CD4-positive, alpha-beta T cell treated with Interferon alpha-2 for 1 hour (primary cell): Measurements from ENCODE around the gene MDC1.
"Not testable (repeated sequence)": the region's sequence is repeated elsewhere in the genome, so short reads cannot be mapped to it uniquely, and the experiment has no call there.

Source experiments
- DNase-seq, 2 donors: peaks; one replicate each; pipeline ENCODE4 v3.0.0-alpha.2; 2020 to 2022

The MDC1 gene, protein sequence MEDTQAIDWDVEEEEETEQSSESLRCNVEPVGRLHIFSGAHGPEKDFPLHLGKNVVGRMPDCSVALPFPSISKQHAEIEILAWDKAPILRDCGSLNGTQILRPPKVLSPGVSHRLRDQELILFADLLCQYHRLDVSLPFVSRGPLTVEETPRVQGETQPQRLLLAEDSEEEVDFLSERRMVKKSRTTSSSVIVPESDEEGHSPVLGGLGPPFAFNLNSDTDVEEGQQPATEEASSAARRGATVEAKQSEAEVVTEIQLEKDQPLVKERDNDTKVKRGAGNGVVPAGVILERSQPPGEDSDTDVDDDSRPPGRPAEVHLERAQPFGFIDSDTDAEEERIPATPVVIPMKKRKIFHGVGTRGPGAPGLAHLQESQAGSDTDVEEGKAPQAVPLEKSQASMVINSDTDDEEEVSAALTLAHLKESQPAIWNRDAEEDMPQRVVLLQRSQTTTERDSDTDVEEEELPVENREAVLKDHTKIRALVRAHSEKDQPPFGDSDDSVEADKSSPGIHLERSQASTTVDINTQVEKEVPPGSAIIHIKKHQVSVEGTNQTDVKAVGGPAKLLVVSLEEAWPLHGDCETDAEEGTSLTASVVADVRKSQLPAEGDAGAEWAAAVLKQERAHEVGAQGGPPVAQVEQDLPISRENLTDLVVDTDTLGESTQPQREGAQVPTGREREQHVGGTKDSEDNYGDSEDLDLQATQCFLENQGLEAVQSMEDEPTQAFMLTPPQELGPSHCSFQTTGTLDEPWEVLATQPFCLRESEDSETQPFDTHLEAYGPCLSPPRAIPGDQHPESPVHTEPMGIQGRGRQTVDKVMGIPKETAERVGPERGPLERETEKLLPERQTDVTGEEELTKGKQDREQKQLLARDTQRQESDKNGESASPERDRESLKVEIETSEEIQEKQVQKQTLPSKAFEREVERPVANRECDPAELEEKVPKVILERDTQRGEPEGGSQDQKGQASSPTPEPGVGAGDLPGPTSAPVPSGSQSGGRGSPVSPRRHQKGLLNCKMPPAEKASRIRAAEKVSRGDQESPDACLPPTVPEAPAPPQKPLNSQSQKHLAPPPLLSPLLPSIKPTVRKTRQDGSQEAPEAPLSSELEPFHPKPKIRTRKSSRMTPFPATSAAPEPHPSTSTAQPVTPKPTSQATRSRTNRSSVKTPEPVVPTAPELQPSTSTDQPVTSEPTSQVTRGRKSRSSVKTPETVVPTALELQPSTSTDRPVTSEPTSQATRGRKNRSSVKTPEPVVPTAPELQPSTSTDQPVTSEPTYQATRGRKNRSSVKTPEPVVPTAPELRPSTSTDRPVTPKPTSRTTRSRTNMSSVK (N-terminal part only)

DNA sequence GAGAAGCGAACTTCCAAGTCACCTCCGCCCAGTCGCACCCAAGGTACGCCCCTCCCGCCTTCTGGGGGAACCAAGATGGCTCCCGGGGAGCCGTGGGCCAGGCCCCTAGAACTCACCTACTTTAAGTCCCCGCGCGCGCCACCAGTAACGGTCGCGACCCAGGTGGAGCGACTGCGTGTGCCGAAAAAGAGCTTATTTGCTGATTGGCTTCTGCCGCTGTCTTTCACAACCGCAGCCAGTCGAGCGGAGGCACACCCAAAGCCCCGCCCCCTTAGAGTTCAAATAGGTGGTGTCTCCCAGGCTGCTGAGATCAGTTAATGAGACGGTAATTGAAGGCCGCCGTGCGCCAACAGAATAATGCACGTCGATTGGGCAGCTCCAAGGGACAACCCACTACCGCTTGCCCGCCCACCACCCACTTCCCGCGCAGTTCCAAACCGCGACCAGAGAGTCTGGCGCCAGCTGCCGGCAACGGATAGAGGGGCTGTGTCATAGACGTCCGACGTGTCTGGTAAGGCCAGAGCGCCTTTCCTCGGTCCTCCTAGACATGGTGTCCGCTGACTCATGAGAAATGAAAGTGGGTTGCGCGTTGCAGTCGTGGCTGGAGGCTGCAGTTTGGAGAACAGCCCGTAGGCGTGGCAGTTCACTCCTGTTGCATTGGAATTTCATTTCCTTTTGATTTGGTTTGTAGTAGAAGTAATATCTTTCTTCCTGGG lies at the start of gene MDC1:
Gene MDC1, minus strand, starts transcription at position 153 of the 716 bp plus-strand sequence. CDS start 2,106 bp downstream, outside the sequence.
- DNase-seq = peak; percentile 100

DNA sequence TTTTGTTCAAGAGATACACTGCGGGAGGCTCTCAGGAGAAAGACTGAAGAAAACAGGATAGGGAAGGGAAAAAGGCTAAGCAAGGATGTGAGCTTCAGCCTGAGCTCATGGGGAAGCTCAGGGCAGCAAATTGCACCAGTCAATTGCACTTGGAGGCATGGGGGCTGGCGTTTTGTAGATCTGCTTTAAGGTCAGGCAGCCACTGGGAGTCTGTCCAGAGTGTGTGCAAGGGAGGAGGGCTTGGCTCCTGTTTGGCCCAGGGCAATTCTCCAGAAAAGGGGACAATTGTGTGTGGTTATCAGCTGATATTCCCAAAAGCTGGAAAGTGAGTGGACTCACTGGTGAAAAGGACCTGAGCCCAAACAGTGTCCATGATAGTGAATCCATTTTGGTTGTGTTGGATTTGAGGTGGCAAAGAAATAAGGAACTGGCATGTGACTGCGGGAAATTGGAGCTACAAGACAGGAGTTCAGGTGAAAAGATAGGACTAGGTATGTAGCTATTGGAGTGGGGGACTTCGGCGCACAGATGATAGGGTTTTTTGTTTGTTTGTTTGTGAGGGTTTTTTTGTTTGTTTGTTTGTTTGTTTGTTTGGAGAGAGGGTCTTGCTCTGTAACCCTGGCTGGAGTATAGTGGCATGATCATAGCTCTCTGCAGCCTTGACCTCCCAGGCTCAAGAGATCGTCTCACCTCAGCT lies 49.5 kb upstream of the MDC1 start:
- no peak for DNase-seq

DNA sequence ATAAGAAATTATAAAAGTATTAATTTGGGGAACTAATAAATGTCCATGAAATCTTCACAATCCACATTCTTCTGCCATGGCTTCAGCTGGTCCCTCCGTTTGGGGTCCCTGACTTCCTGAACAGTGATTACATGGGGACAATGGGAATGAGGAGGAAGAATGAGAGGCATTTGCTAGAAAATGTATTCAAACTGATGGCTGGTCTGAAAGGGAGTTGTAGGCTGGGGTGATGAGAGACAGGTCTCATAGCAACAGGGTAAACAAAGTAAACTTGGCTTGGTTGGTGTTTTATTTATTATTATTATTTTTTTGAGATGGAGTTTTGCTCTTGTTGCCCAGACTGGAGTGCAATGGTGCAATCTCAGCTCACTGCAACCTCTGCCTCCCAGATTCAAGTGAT lies 48.4 kb upstream of the MDC1 start:
- DNase-seq = not testable (repeated sequence)

DNA sequence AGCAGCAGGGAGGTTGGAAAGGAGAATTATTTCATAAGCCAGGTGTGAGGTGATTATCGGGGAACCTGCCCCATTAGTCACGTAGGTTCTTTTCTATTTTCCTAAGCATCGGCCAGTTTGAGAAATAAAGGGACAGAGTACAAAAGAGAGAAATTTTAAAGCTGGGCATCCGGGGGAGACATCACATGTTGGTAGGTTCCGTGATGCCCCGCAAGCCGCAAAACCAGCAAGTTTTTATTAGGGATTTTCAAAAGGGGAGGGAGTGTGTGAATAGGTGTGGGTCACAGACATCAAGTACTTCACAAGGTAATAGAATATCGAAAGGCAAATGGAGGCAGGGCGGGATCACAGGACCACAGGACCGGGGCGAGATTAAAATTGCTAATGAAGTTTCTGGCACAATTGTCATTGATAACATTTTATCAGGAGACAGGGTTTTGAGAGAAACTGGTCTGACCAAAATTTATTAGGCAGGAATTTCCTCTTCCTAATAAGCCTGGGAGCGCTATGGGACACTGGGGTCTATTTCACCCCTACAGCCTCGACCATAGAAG lies 47.5 kb upstream of the MDC1 start:
- not testable (repeated sequence) for DNase-seq

DNA sequence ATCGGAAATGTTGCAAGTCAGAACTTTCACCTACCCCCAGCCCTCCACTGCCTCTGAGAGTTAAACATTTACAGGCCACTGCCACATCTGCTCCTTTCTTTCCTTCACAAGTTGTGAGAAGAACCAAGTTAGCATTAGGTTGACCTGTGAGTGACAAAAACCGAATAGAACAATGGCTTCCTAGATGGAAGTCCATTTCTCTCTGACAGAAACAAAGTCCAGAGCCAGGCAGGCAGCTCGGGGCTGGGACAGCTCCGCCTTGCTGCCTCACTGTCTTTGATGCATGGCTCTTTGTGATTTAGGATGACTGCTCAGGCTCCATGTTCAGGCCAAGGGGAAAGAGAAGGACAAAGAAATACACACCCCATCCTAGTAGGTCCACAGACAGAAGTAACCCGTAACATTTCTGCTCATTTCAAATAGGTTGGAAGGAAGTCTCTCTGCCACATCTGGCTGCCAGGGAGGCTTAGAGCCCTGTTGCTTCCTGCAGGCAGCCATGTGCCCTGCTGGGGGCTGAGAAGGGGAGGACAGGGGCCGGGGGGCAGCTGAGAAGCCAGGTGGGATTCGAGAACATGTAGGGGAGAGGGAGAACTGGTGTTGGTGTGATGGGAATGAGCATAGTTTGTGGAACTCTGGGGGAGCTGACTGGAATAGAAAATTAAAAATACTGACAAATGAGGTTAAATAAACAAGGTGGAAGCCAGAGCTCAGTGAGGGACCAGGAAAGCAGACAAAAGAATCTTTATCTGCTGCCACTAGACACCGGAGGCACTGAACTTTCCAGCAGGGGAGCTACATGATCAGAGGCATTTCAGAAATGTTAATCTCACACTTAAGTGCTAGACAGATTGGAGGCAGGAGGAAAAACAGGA lies 46.8 kb upstream of the MDC1 start:
- DNase-seq = no peak

DNA sequence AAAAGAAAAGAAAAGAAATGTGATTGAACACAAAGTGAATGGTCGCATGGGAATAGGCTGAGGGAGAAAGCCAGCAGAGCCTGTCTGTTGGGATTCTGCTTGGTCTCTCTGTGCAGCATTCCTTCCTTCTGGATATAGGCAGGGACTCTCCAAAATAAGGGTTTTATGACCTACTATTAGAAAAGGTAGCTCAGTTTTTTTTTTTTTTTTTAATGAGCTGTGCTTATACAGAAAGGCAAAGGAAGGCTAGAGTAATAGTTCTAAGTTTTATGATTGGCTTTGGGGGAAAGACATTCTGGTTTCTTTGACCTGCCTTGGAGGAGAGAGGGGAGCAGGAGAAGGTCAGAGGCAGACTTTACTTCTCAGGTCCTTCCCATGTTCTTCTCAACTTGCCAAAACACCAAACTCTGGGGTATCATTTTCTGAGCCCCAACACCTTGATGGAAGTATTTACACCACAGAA lies 46.1 kb upstream of the MDC1 start:
- DNase-seq = no peak

DNA sequence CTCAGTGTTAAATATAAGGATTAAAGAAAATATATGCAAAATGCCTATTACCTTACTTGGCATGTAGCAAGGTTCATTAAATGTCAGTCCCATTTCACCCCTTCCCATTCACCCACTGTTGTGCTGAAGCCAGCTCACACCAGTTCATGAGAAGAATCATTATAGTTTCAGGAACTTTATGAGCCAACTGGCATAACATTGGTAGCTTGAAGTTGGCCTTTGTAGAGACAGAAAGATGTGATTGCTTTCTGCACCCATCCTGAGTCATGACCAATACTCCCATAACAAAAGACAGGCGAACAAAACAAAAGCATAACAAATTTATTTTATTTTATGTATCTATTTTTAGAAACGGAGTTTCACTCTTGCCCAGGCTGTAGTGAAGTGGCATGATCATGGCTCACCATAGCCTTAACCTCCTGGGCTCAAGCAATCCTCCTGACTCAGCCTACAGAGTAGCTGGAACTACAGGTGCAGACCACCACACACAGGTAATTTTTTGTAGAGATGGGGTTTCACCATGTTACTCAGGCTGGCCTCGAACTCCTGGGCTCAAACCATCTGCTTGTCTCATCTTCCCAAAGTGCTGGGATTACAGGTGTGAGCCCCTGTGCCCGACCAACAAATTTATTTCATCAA lies 44.8 kb upstream of the MDC1 start:
- no peak for DNase-seq

DNA sequence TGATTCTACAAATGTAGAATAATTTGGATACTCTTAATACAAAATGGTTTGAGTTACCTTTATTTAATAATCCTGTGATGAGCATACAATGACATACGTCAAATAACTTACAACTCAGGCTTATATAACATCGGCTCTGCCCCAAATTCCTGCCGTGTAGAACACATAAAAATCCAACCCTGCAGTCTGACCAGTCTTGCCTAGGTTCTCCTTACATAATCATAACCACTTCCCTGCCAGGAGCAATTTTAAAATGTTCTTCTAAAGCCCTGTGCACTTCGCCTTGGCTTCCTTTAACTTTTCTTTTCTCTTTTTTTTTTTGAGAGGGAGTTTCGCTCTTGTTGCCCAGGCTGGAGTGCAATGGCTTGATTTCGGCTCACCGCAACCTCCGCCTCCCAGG lies 43.5 kb upstream of the MDC1 start:
- DNase-seq = no peak

DNA sequence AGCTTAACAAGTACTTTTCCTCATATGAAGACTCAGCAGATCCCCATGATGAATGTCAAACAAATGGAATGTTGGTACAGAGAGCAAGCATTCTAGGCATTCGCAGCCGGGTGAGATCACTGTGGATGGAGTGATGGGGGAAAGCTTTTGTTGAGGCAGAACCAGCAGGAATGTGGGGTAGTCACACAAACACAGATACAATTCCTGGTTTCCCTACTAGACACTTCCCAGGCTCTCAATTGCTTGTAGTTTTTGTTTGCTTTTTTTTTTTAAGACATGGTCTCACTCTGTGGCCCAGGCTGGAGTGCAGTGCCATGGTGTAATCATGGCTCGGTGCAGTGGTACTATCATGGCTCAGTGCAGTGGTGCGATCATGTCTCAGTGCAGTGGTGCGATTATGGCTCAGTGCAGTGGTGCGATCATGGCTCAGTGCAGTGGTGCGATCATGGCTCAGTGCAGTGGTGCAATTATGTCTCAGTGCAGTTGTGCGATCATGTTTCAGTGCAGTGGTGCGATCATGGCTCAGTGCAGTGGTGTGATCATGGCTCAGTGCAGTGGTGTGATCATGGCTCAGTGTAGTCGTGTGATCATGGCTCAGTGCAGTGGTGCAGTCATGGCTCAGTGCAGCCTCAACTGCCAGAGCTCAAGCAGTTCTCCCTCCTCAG lies 42.6 kb upstream of the MDC1 start:
- DNase-seq = no peak

DNA sequence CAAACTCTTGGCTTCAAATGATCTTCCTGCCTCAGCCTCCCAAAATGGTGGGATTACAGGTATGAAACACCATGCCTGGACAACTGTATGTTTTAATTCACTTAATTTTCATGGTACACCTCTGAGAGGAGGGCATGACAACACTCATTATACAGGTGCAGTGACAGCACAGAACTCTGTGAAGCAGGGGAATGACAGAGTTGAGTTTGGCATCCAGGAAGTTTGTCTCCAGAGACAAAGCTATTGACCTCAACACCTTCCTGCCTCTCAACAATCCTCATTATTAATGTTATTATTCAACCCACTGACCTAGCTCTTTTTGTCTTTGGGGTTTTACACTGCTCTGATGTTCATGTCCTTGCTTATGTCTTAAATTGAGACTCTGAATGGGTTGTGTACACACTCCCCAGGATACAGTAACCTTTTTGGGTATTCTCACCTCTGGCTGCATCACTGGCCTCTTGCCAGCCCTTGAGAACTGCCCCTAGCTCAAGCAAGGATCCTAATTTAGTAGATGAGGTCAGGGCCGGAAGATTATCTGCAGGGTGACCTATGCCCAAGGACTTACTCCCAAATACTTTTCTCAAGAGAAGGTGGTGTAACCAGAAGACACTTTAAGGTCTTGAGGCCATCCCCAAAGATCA lies 40.3 kb upstream of the MDC1 start:
- no peak for DNase-seq

DNA sequence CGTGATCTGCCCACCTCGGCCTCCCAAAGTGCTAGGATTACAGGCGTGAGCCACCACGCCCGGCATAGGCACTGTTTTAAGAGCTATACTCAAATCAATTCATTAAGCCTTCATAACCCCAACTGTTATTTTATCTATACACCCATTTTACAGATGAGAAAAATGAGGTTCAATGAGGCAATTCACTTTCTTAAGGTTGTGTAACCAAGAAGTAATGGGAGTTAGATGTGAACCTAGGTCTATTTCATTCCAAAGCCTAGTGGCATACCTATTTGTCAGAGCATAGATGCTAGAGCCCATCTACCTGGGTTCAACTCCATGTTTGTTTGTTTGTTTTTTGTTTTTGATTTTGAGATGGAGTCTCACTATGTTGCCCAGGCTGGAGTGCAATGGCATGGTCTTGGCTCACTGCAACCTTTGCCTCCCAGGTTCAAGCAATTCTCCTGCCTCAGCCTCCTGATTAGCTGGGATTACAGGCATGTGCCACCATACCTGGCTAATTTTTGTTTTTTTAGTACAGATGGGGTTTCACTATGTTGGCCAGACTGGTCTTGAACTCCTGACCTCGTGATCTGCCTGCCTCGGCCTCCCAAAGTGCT lies 39.4 kb upstream of the MDC1 start:
- DNase-seq = not testable (repeated sequence)

DNA sequence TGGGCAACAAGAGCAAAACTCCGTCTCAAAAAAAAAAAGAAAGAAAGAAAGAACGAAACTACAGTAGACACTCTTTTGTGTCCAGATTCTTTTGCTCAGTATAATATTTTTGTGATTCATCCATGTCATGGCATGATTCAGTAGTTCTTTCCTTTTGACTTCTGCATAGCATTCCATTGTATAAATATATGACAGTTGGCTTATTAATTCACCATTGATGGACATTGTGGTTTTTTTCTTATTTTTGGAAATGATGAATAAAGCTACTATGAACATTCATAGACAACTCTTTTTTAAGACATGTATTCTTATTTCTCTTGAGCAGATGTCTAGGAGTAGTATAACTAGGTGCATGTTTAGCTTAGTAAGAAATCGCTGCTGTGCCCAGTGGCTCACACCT lies 37.5 kb upstream of the MDC1 start:
- DNase-seq = no peak

DNA sequence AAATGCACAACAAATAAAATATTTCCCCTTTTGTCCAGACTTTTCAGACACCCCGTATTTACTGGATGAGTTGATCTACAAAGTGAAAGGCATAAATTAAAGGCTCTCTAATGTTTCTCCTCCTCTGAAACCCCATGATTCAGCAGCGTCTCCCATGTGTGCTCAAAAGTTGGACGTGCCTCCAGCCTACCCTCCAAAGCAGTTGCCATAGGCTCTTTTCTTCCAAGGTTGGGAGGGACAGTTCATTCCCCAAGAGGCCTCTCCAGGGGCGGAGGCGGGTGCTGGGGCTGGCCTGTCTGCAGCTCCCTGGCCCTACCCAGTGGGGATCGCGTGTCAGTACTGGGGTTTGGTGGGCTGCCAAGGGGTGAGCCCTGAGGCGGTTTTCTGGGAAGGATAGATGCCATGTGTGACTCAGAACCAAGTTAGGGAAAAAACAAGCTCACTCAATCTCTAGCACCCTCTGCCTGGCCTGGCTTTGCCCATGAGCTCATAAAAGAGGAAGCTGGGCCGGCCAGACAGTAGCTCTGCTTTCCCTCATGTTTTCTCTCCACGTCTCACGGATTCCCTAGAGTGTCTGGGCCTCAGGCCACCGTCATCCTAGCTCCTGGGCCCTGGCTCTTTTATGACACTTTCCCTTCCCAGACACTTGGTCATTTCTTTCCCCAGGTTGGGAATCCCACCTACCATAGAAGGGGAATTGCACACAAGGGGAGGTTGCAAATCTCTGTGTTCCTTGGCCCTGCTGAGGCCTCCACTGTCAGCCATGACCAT lies 35.3 kb upstream of the MDC1 start:
- peak in 1 of 2 donors; percentile 41 for DNase-seq

DNA sequence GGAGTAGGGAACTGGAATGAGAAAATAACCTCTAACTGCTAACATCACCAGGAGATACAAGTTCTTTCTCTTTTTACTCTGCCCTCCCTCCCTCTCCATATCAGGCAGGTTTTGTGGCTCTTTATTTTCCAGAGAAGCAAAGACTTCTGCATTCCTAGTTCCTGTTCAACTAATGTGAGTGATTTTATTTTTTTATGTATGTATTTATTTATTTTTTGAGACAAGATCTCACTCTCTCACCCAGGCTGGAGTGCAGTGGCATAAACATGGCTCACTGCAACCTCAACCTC lies 33.2 kb upstream of the MDC1 start:
- DNase-seq = no peak

DNA sequence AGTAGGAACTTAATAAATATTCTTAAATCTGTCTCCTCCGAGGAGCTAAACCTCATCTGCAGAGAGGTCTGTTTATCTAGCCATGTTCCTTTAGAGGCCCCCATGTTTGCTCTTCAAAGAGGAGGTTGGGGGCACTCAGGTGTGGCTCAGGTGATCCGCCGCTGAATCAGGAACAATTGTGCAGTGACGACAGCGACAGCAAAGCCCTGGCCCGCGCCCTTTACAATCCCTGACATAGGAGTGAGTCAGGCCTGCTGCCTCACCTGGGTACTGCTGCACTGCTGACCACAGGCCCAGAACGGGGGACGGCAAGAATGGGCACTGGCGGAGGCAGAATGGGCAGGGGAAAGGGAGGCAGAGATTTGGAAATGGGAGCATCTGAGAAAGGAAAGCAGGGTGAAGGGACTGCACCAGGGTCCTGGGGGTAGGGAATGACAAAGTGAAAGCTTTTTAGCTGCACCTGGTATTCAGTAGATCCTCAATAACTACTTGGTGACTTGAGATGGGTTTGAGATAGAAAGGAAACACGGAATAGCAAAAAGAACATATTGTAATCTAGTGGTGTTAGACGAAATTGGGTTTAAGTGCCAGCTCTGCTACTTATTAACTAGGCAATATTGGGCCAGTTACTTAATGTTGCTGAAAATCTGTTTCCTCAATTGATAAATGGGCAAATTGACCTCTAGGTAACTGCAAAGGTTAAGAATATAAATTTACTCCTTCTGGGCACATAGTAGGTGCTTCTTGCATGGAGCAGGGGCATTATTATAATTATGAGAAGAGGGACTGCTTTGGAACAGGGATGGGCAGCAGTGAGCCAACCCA lies 32.7 kb upstream of the MDC1 start:
- DNase-seq = no peak

DNA sequence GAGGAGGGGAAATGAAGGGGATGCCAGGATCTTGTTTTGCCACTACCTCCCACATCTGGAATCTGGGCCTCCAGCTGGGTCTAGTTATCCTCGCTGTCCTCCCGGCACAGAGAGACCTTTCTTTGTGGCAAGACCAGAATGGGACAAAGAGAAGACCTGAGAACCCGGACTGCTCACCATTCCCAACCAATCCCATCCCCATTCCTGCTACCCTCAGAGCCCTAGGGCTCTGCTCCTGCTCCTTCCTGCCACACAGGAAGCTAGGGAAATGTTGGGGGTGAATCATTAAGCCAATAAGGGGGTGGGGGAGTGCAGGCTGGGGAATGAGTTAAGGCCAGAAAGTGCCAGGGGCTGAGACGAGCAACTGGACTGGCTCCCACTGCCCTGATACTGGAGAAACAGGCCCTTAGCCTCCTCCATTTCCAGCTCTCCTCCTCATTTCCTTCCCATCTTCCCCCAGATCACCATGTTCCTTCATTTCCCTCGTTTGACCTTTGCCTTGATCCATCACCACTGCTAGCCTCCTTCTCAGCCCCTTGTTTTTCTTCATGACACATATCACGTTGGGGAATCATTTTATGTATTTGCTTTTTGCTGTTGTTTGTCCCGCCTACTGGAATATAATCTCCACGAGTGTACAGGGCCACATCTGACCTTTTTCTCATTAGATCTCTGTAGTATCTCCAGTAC lies 31.9 kb upstream of the MDC1 start:
- no peak for DNase-seq
